NT2/D1 (cell line): Measurements from ENCODE around the gene PSMA6.

ENCODE experiments used
- YY1 ChIP-seq: IDR thresholded peaks from 2 replicates; pipeline ENCODE4 v1.6.1; 2011; ENCODE audit not compliant: insufficient read length, insufficient read depth
- ZNF274 ChIP-seq: IDR thresholded peaks from 2 replicates; pipeline ENCODE4 v1.6.1; 2011; ENCODE audit warnings: mild to moderate bottlenecking, low read depth, low read length

DNA sequence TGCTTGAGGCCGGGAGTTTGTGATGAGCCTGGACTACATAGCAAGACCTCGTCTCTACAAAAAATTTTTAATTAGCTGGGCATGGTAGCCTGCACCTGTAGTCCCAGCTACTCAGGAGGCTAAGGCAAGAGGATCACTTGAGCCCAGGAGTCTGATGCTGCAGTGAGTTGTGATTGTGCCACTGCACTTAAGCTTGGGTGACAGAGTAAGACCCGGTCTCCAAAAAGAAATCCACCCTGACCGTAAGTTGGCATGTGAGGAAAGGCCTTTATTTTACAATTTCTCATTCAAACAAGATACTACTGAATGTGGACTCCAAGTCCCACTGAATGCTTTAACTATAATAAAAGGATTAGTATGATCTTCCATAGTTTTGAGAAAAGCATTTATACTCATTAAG lies 27.3 kb downstream of the PSMA6 start:
- no peak for TF ChIP-seq YY1
- no peak for TF ChIP-seq ZNF274
